Activated T-cell treated with anti-CD3 and anti-CD28 coated beads for 24 hours (primary cell): ENCODE results near the gene ADGRB3.
"Not testable (repeated sequence)": the region's sequence is repeated elsewhere in the genome, so short reads cannot be mapped to it uniquely, and the experiment has no call there.

Source experiments
- DNase-seq: peaks from one replicate; pipeline ENCODE4 v3.0.0-alpha.2; 2020; ENCODE audit warnings: low read depth

Gene ADGRB3

GRCh38 chr6:68958327-68958726 is 323.2 kb downstream of the ADGRB3 start:
- DNase-seq, result no peak

GRCh38 chr6:68967549-68968300 is 332.6 kb downstream of the ADGRB3 start:
- DNase-seq, result peak; percentile 25

- no peak for DNase-seq
Measured at GRCh38 chr6:68968301-68968649, 333.2 kb downstream of the ADGRB3 start.

- no peak for DNase-seq
Measured at GRCh38 chr6:68973066-68973465, 338.0 kb downstream of the ADGRB3 start.

DNA sequence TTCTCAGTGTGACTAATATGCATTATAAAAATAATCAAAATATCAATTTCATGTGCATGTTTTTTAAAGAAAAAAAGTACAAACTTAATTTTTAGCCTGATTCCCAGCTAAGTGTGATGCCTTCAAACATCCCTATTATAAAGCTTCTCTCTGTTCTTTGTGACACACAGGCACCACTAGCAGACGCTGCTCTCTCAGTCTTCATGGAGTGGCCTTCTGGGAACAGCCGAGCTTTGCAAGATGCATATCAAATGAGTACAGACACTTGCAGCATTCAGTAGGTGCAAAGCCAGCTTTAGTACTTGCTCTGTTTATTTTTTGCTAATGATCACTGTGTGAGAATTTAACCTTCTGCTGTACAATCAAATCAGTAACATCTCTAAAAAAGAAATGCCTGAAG is 340.0 kb downstream of the ADGRB3 start:
- DNase-seq, result no peak

DNA sequence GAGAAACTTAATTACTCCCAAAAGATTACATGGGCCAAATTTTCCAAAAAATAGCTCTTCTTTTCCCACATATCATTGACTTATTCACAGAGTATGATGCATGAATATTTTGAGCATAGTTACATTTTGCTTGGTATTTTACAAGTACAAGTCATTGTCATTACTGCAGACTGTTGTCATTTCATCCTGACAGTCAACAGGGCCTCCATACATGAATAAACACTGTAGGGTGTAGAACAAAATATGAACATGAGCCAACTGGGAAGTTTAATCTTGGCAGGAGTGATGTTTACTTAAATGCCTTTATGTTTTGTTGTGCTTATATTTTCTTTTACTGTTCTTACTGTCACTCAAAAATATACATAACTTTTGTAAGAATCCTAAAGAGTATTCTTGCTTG is 340.7 kb downstream of the ADGRB3 start:
- DNase-seq, result no peak

DNA sequence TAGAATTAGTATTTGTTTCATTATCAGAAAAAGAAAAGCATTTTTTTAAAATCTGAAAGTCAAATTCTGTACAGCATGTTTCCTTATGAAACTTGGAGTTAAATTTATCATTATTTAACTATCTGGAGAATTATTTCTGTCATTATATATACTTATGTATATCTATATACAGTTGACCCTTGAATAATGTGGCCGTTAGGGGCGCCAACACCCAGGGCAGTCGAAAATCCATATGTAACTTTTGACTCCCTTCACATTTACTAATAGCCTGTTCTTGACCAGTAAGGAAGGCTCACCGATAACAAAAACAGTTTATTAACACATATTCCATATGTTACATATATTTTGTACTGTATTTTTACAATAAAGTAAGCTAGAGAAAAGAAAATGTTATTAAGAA is 341.2 kb downstream of the ADGRB3 start:
- no peak for DNase-seq

DNA sequence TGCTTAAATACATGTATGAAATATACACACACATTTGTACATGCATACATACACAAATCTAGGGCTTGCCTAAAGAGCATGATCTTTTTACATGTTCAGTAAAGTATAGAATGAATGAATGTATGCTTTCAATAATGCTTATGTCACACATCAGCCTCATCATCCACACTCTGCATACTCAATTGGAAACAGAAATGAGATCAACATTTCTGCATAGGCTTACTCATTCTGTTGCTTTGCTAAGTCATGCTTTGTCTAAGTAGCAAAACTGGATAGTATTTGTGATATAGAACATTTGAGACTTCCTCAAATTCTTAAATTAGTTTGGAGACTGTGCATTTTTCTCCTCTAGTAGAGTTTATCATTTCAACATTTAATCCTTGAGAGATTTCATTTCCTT is 343.3 kb downstream of the ADGRB3 start:
- DNase-seq, result no peak

- not testable (repeated sequence) for DNase-seq
Measured at GRCh38 chr6:68981668-68982067, 346.6 kb downstream of the ADGRB3 start.

- no peak for DNase-seq
Measured at GRCh38 chr6:68988698-68989097, 353.6 kb downstream of the ADGRB3 start.

- DNase-seq, result no peak
Measured at GRCh38 chr6:68990317-68990716, 355.2 kb downstream of the ADGRB3 start.

DNA sequence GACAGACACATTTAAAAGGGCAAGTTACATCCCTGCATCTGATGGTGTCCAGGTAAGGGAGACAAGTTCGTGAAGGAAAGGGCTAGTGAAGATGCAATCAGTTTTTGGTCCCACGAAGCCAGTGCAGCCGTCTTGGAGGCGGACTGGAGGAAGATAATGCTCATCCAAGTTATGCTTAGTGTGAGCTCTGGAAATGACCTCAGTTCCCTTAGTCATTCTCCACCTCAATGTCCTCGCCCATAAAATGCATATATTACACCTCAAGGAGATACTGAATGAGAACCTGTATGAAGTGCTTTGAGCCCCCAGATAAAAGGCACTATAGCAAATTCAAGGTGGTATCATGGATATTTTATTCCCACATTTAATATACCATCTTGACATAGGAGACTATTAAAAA is 358.8 kb downstream of the ADGRB3 start:
- no peak for DNase-seq

- no peak for DNase-seq
Measured at GRCh38 chr6:68994521-68994920, 359.4 kb downstream of the ADGRB3 start.

- no peak for DNase-seq
Measured at GRCh38 chr6:69005199-69005598, 370.1 kb downstream of the ADGRB3 start.

- no peak for DNase-seq
Measured at GRCh38 chr6:69007781-69008180, 372.7 kb downstream of the ADGRB3 start.

- DNase-seq, result no peak
Measured at GRCh38 chr6:69012211-69012610, 377.1 kb downstream of the ADGRB3 start.

- DNase-seq, result no peak
Measured at GRCh38 chr6:69012876-69013275, 377.8 kb downstream of the ADGRB3 start.

GRCh38 chr6:69018906-69019305 is 383.8 kb downstream of the ADGRB3 start:
- DNase-seq, result no peak

DNA sequence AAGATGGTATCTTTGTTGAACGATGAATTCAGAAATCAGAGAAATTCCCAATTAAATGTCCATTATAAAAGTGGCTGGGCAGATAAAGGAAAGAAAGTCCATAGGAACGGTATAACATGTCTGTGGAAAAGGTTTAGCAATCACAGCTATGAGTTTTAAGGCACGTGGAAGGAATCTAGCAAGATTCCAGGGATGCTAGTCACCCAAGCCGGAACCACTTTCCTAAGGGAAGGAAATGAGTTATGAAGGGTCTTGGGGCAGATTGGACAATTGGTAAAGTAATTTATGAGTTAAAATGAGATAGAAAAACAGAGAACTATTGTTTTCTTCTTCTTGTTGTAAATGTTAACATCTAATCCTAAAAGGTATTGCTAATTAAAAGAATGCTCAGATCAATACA is 384.8 kb downstream of the ADGRB3 start:
- DNase-seq, result no peak

- no peak for DNase-seq
Measured at GRCh38 chr6:69022993-69023392, 387.9 kb downstream of the ADGRB3 start.

DNA sequence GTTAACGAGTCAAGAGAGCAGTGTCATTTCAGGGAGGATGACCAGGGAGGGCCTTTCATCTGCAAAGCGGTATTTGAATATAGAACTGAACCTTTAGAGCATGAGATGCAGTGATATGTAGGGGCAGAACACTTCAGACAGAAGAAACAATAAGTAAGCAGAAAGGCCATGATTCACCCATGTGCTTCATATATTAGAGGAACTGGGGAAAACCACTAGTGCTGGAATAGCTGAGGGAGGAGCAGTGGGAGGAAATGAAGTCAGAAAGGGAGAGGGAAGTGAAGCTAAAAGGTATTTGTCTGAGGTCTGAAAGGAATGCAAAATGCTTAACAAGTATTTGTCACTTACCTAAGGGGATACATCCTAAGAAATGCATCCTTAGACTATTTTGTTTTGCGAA is 391.2 kb downstream of the ADGRB3 start:
- no peak for DNase-seq

GRCh38 chr6:69026715-69027114 is 391.6 kb downstream of the ADGRB3 start:
- DNase-seq, result no peak

DNA sequence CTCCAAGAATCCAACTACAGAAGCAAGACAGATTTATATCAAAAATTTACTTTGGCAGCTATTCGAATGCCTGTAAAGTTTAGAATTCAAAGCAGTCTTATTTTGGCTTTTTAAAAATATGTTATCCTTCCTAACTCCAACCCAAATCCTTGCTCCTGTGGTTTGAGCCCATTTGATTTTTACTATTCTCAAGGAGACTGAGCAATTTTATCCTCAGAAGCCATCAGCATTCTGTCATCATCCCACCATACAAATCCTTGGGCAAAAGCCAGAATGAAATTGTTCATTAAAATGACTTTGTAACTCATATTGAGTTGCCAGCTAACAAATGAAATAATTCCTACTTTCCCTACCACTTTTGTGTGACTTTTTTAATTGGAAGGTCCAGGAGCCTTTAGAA is 392.8 kb downstream of the ADGRB3 start:
- no peak for DNase-seq

DNA sequence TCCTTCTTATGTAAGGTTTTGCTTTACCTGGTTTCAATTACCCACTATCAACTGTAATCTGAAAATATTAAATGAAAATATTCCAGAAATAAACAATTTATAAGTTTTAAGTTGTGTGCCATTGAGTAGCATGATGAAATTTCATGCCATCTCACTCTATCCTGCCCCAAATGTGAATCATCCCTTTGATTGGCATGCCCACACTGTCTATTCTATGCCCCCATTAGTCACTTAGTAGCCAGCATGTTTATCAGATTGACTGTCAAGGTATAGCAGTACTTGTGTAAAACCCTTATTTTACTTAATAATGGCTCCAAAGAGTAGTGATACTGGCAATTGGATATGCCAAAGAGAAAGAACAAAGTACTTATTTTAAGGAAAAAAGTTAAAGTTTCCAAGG is 403.8 kb downstream of the ADGRB3 start:
- DNase-seq, result no peak

DNA sequence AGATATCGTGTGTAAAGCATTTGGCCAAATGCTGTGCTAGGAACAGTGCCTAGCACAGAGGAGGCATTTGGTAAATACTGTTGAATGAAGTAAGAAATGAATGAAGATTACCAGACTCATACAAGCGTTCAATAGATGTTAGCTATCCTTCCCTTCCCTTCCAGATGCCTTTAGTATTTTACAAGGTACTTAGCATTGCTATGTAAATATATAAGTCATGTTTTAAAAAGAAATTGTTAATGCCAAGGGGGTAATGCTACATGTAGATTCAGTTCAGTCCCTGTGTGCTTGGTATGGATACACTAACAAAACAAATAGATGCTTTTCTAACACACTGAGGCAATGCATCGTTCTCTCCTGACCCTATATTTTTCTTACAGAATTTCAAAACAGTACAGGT is 407.2 kb downstream of the ADGRB3 start:
- no peak for DNase-seq
